SK-N-SH treated with all-trans-retinoic acid at 6 μM for 48 hours (cell line): Measurements from ENCODE around the gene CUEDC1.
A peak's percentile ranks its signal among the peaks of the same experiment; 100 is the strongest.

ENCODE experiments used
- ATAC-seq: fragments of 200-7000 bp; cut with Tn5 transposase; 3 replicates; pipeline ENCODE4 v1.9.1; 2020; ENCODE audit warnings: mild to moderate bottlenecking, moderate library complexity
- ARNTL ChIP-seq: fragments of 450-650 bp; formaldehyde crosslinking; IDR thresholded peaks from 2 replicates; pipeline ENCODE4 v1.5.0; 2020; ENCODE audit warnings: low read depth, mild to moderate bottlenecking, moderate library complexity, borderline replicate concordance
- BACH2 ChIP-seq: fragments of 250-450 bp; sonication (Bioruptor Pico); IDR thresholded peaks from 2 replicates; pipeline ENCODE4 v1.9.0; 2021; ENCODE audit warnings: mild to moderate bottlenecking, borderline replicate concordance
- CSDC2 ChIP-seq: fragments of 250-450 bp; sonication (Bioruptor Pico); IDR thresholded peaks from 2 replicates; pipeline ENCODE4 v1.5.0; 2020; ENCODE audit warnings: mild to moderate bottlenecking, moderate library complexity
- CSRNP3 ChIP-seq: fragments of 250-450 bp; sonication (Bioruptor Pico); IDR thresholded peaks from 2 replicates; pipeline ENCODE4 v1.5.1; 2021; ENCODE audit warnings: mild to moderate bottlenecking, moderate library complexity
- ESRRG ChIP-seq: fragments of 250-450 bp; sonication (Bioruptor Pico); IDR thresholded peaks from 2 replicates; pipeline ENCODE4 v1.6.1; 2021; ENCODE audit warnings: mild to moderate bottlenecking
- GLIS3 ChIP-seq: fragments of 250-450 bp; sonication (Bioruptor Pico); IDR thresholded peaks from 2 replicates; pipeline ENCODE4 v1.5.0; 2020; ENCODE audit warnings: mild to moderate bottlenecking, moderate library complexity
- OSR1 ChIP-seq: fragments of 250-450 bp; sonication (Bioruptor Pico); IDR thresholded peaks from 2 replicates; pipeline ENCODE4 v1.8.0; 2022; ENCODE audit warnings: moderate library complexity, mild to moderate bottlenecking, inconsistent platforms
- PATZ1 ChIP-seq: fragments of 250-450 bp; sonication (Bioruptor Pico); IDR thresholded peaks from 2 replicates; pipeline ENCODE4 v1.8.0; 2020; ENCODE audit warnings: mild to moderate bottlenecking, moderate library complexity, borderline replicate concordance
- POU6F1 ChIP-seq: fragments of 250-450 bp; sonication (Bioruptor Pico); IDR thresholded peaks from 2 replicates; pipeline ENCODE4 v1.8.0; 2021; ENCODE audit warnings: low read depth, mild to moderate bottlenecking, moderate library complexity, borderline replicate concordance
- PPARA ChIP-seq: fragments of 250-450 bp; sonication (Bioruptor Pico); IDR thresholded peaks from 2 replicates; pipeline ENCODE4 v1.5.0; 2020; ENCODE audit warnings: mild to moderate bottlenecking, borderline replicate concordance
- RARB ChIP-seq: fragments of 250-450 bp; sonication (Bioruptor Pico); IDR thresholded peaks from 2 replicates; pipeline ENCODE4 v1.8.0; 2021; ENCODE audit warnings: mild to moderate bottlenecking, moderate library complexity
- SNAI2 ChIP-seq: fragments of 250-450 bp; sonication (Bioruptor Pico); IDR thresholded peaks from 2 replicates; pipeline ENCODE4 v1.5.0; 2020; ENCODE audit warnings: mild to moderate bottlenecking, moderate library complexity
- TCF4 ChIP-seq: fragments of 250-450 bp; sonication (Bioruptor Pico); IDR thresholded peaks from 2 replicates; pipeline ENCODE4 v1.8.0; 2021; ENCODE audit warnings: mild to moderate bottlenecking, moderate library complexity, borderline replicate concordance
- TOX ChIP-seq: fragments of 250-450 bp; sonication (Bioruptor Pico); IDR thresholded peaks from 2 replicates; pipeline ENCODE4 v1.8.0; 2021; ENCODE audit warnings: mild to moderate bottlenecking, moderate library complexity, borderline replicate concordance
- ZC3H10 ChIP-seq: fragments of 250-450 bp; sonication (Bioruptor Pico); IDR thresholded peaks from 2 replicates; pipeline ENCODE4 v1.5.1; 2021; ENCODE audit warnings: mild to moderate bottlenecking, moderate library complexity
- ZFP3 ChIP-seq: fragments of 250-450 bp; sonication (Bioruptor Pico); IDR thresholded peaks from 2 replicates; pipeline ENCODE4 v1.5.0; 2020; ENCODE audit warnings: mild to moderate bottlenecking, moderate library complexity
- ZFP30 ChIP-seq: fragments of 450-650 bp; formaldehyde crosslinking; IDR thresholded peaks from 2 replicates; pipeline ENCODE4 v1.5.0; 2022; ENCODE audit warnings: mild to moderate bottlenecking, moderate library complexity
- ZNF565 ChIP-seq: fragments of 450-650 bp; formaldehyde crosslinking; conservative IDR thresholded peaks from 2 replicates; pipeline ENCODE4 v1.5.0; 2020; ENCODE audit warnings: low read depth, mild to moderate bottlenecking, moderate library complexity
- ZNF70 ChIP-seq: fragments of 450-650 bp; formaldehyde crosslinking; IDR thresholded peaks from 2 replicates; pipeline ENCODE4 v1.5.0; 2020; ENCODE audit warnings: mild to moderate bottlenecking, moderate library complexity
- ZNF8 ChIP-seq: fragments of 450-650 bp; formaldehyde crosslinking; IDR thresholded peaks from 2 replicates; pipeline ENCODE4 v1.5.0; 2020; ENCODE audit warnings: mild to moderate bottlenecking, moderate library complexity

The CUEDC1 gene

GRCh38 chr17:57918017-57918895, 37.0 kb downstream of the CUEDC1 start:
- TF ChIP-seq ZNF565 (no peak), PPARA (CRISPR knock-in tag) (no peak), BACH2 (no peak), ZC3H10 (CRISPR knock-in tag) (no peak), CSDC2 (CRISPR knock-in tag) (no peak), ZFP30 (CRISPR knock-in tag) (no peak), TOX (CRISPR knock-in tag) (no peak), TCF4 (CRISPR knock-in tag) (no peak), ESRRG (CRISPR knock-in tag) (no peak), PATZ1 (CRISPR knock-in tag) (no peak), OSR1 (CRISPR knock-in tag) (no peak), GLIS3 (CRISPR knock-in tag) (no peak), ARNTL (CRISPR knock-in tag) (no peak), ZNF70 (CRISPR knock-in tag) (no peak), ZNF8 (no peak), POU6F1 (CRISPR knock-in tag) (no peak)
- peak; percentile 52 for ATAC-seq

- ATAC-seq: no peak
- TF ChIP-seq ZFP3 (CRISPR knock-in tag) (no peak), GLIS3 (CRISPR knock-in tag) (no peak), ZC3H10 (CRISPR knock-in tag) (no peak), RARB (CRISPR knock-in tag) (no peak), POU6F1 (CRISPR knock-in tag) (no peak), CSDC2 (CRISPR knock-in tag) (no peak), ZFP30 (CRISPR knock-in tag) (no peak), ESRRG (CRISPR knock-in tag) (no peak), CSRNP3 (CRISPR knock-in tag) (no peak)
Observed at GRCh38 chr17:57916925-57917858, 38.0 kb downstream of the CUEDC1 start.

- no peak; the same call in 2 of the 3 replicates for ATAC-seq
- TF ChIP-seq SNAI2 (CRISPR knock-in tag): no peak
- no peak for TF ChIP-seq CSRNP3 (CRISPR knock-in tag)
- TF ChIP-seq PATZ1 (CRISPR knock-in tag): no peak
- no peak for TF ChIP-seq PPARA (CRISPR knock-in tag)
- no peak for TF ChIP-seq ESRRG (CRISPR knock-in tag)
Observed at GRCh38 chr17:57915985-57916757, 39.0 kb downstream of the CUEDC1 start.
